GM18520 (cell line): ENCODE results near the gene TNFRSF21.

Experiments used
- ATAC-seq: cut with Tn5 transposase; IDR thresholded peaks from one replicate; pipeline ENCODE4 v1.9.1; 2021; ENCODE audit not compliant: unreplicated experiment

The TNFRSF21 gene

GRCh38 chr6:47181681-47182080 is 128.0 kb downstream of the TNFRSF21 start:
- ATAC-seq, result no peak
